K562 (cell line): ENCODE results near the gene ASRGL1. TPM values are rescaled to one million over a fixed set of nuclear protein-coding genes. Genes with fewer than 3 reads are reported as not detected.

Experiments
- ATF3 ChIP-seq, 2 experiments: fragments of 450-650 bp in 1 of 2; sonication (generic) in 1 of 2; formaldehyde crosslinking in 1 of 2; IDR thresholded peaks in 1 of 2; conservative IDR thresholded peaks in 1 of 2; 2 replicates each; pipeline versions ENCODE4 v1.6.1 to v1.8.1; 2016 to 2023; ENCODE audit warnings: mild to moderate bottlenecking in 2 of 2, moderate library complexity in 2 of 2, inconsistent platforms in 1 of 2, missing genetic modification reagents in 1 of 2
- HLTF ChIP-seq: fragments of 450-650 bp; IDR thresholded peaks from 2 replicates; pipeline ENCODE4 v1.6.1; 2016
- HMBOX1 ChIP-seq: sonication (generic); IDR thresholded peaks from 2 replicates; pipeline ENCODE4 v1.6.1; 2016
- JUND ChIP-seq, 2 experiments: IDR thresholded peaks; 2 replicates in 1 of 2; 3 replicates in 1 of 2; pipeline ENCODE4 v1.6.1; 2011; ENCODE audit warnings: borderline replicate concordance in 2 of 2, low read depth in 2 of 2, low read length in 2 of 2, improper control_type of control experiment in 1 of 2, missing biosample characterization in 1 of 2, missing genetic modification characterization in 1 of 2, missing genetic modification reagents in 1 of 2
- NR2C1 ChIP-seq, 2 experiments: fragments of 450-650 bp; IDR thresholded peaks; 2 replicates each; pipeline ENCODE4 v1.6.1; 2017; ENCODE audit warnings: mild to moderate bottlenecking in 2 of 2, antibody characterized with exemption in 1 of 2, inconsistent platforms in 1 of 2, missing compliant biosample characterization in 1 of 2, missing genetic modification characterization in 1 of 2
- PCBP2 ChIP-seq: fragments of 200-400 bp; formaldehyde crosslinking; IDR thresholded peaks from 2 replicates; pipeline ENCODE4 v1.6.1; 2018; ENCODE audit warnings: low read length, low read depth, mild to moderate bottlenecking, moderate library complexity; ENCODE audit not compliant: poor library complexity, severe bottlenecking
- RBM14 ChIP-seq: fragments of 200-400 bp; formaldehyde crosslinking; IDR thresholded peaks from 2 replicates; pipeline ENCODE4 v1.6.1; 2018; ENCODE audit warnings: low read depth, mild to moderate bottlenecking, low read length, moderate library complexity, borderline replicate concordance; ENCODE audit not compliant: insufficient read depth
- RCOR1 ChIP-seq, 2 experiments: IDR thresholded peaks; 2 replicates each; pipeline ENCODE4 v1.6.1; 2012; ENCODE audit warnings: low read depth in 2 of 2, low read length in 2 of 2, borderline replicate concordance in 1 of 2, improper control_type of control experiment in 1 of 2
- SOX6 ChIP-seq: fragments of 450-650 bp; IDR thresholded peaks from 2 replicates; pipeline ENCODE4 v1.6.1; 2014; ENCODE audit warnings: mild to moderate bottlenecking
- TCF3 ChIP-seq: sonication (generic); formaldehyde crosslinking; IDR thresholded peaks from 2 replicates; pipeline ENCODE4 v1.4.0; 2020; ENCODE audit warnings: mild to moderate bottlenecking, missing genetic modification reagents
- ZBTB26 ChIP-seq: fragments of 450-650 bp; formaldehyde crosslinking; IDR thresholded peaks from 2 replicates; pipeline ENCODE4 v1.4.0; 2022; ENCODE audit warnings: missing genetic modification characterization
- ZNF318 ChIP-seq, 2 experiments: fragments of 450-650 bp; IDR thresholded peaks; 2 replicates each; pipeline ENCODE4 v1.6.1; 2016; ENCODE audit warnings: mild to moderate bottlenecking in 2 of 2, borderline replicate concordance in 1 of 2, low read depth in 1 of 2, moderate library complexity in 1 of 2
- polyA plus RNA-seq, 8 experiments: library from polyadenylated mRNA; depleted of rRNA in 4 of 8; stranded (reverse) in 5 of 8; unstranded in 3 of 8; fragments of >200 nt; fragmentation: Nextera tagmentation in 2 of 8; fragmentation: Illumina TruSeq in 1 of 8; extraction: Ambion mirVana in 2 of 8; extraction: Trizol in 1 of 8; gene quantifications; 2 replicates each; pipeline versions ENCODE4 v1.2.1 to v1.2.3, GENCODE V29; 2011 to 2014; ENCODE audit warnings: inconsistent platforms in 1 of 8, missing spikeins in 1 of 8
- total RNA-seq, 7 experiments: library from RNA; depleted of rRNA in 6 of 7; stranded (reverse); fragments of >200 nt in 6 of 7; fragmentation: Illumina TruSeq in 2 of 7; extraction: Trizol in 2 of 7; gene quantifications; 2 replicates each; pipeline versions ENCODE4 v1.2.1 to v1.2.3, GENCODE V29; 2011 to 2021; ENCODE audit warnings: low replicate concordance in 1 of 7

Gene ASRGL1
- total and polyA plus RNA-seq, 9 of the 15 experiments (the other 6 are each of a cell fraction or from before 2014, with no cell fraction given) = 3.1 to 23.0 (median 11.2) TPM

- 0 out of 4 replicates have a peak, but pooled peaks of 1 of the 2 experiments have one; percentile 7 for TF ChIP-seq RCOR1 (IDR thresholded peaks at IDR 0.05; ENCODE audit: borderline replicate concordance in 1 of 2, low read depth in 2 of 2, low read length in 2 of 2)
- TF ChIP-seq SOX6 = 0 out of 2 replicates have a peak, but pooled peaks have one; percentile 17
- TF ChIP-seq NR2C1 (IDR thresholded peaks at IDR 0.05) = no peak; the same call in 1 of the 2 replicates
- no peak; the same call in 1 of the 2 replicates for TF ChIP-seq NR2C1 (tag; IDR thresholded peaks at IDR 0.05)
- TF ChIP-seq ATF3 (IDR thresholded peaks at IDR 0.05) = peak; percentile 91
- TF ChIP-seq ATF3 (CRISPR knock-in tag; conservative IDR thresholded peaks at IDR 0.05) = no peak
- TF ChIP-seq PCBP2 = no peak
- no peak for TF ChIP-seq HLTF
- no peak for TF ChIP-seq ZBTB26 (CRISPR knock-in tag)
- TF ChIP-seq HMBOX1 = 0 out of 2 replicates have a peak, but pooled peaks have one; percentile 14
- no peak; the same call in 1 of the 2 replicates for TF ChIP-seq JUND (IDR thresholded peaks at IDR 0.05; ENCODE audit: borderline replicate concordance, low read depth, low read length)
- peak; percentile 79; the same call in 2 of the 3 replicates for TF ChIP-seq JUND (tag; IDR thresholded peaks at IDR 0.05; ENCODE audit: borderline replicate concordance, low read depth, low read length)
- TF ChIP-seq TCF3 (CRISPR knock-in tag) = no peak; the same call in 1 of the 2 replicates
- TF ChIP-seq RBM14 = no peak
- peak in 1 of 2 experiments; percentile 63; a peak in 1 of 4 replicates for TF ChIP-seq ZNF318 (IDR thresholded peaks at IDR 0.05; ENCODE audit: borderline replicate concordance in 1 of 2, low read depth in 1 of 2)
Measured at GRCh38 chr11:62427630-62428233, 90.5 kb downstream of the ASRGL1 start (continued).
